ENCODE data around the gene SLC6A1. TPM values are rescaled to one million over a fixed set of nuclear protein-coding genes. Genes with fewer than 3 reads are reported as not detected.

SLC6A1 gene
- total RNA-seq, 3 donors from 2014 or later: 0.14 to 0.35 (median 0.20) TPM

- Histone ChIP-seq H3K4me1 (ENCODE audit: low read depth) (no peaks in the 10 kb centered on the region), H3K9me3 (no peaks in the 10 kb centered on the region), H3K4me3 (no peak overlapping the region), H3K36me3 (ENCODE audit: low read depth) (no peaks in the 10 kb centered on the region)
- DNase-seq (no peak), ATAC-seq (no peak)
- intact Hi-C loops (cut with DNase I, micrococcal nuclease): no loop called here
- TF ChIP-seq, protein P1, sequence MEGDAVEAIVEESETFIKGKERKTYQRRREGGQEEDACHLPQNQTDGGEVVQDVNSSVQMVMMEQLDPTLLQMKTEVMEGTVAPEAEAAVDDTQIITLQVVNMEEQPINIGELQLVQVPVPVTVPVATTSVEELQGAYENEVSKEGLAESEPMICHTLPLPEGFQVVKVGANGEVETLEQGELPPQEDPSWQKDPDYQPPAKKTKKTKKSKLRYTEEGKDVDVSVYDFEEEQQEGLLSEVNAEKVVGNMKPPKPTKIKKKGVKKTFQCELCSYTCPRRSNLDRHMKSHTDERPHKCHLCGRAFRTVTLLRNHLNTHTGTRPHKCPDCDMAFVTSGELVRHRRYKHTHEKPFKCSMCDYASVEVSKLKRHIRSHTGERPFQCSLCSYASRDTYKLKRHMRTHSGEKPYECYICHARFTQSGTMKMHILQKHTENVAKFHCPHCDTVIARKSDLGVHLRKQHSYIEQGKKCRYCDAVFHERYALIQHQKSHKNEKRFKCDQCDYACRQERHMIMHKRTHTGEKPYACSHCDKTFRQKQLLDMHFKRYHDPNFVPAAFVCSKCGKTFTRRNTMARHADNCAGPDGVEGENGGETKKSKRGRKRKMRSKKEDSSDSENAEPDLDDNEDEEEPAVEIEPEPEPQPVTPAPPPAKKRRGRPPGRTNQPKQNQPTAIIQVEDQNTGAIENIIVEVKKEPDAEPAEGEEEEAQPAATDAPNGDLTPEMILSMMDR (IDR thresholded peaks at IDR 0.05): no peak
Observed at GRCh38 chr3:10976770-10977169, 15.8 kb upstream of the SLC6A1 start.

GRCh38 chr3:10977892-10978510 lies 14.5 kb upstream of the SLC6A1 start:
- no peaks in the 10 kb centered on the region for H3K9me3 ChIP-seq
- TF ChIP-seq, protein P1 (IDR thresholded peaks at IDR 0.05): no peak
- intact Hi-C loops (cut with DNase I, micrococcal nuclease): no loop called here
- ATAC-seq (no peak), DNase-seq (no peak)
- H3K36me3 ChIP-seq (ENCODE audit: low read depth): no peaks in the 10 kb centered on the region
- no peak overlapping the region for H3K4me3 ChIP-seq
- H3K4me1 ChIP-seq (ENCODE audit: low read depth): no peaks in the 10 kb centered on the region

GRCh38 chr3:10978956-10979355 lies 13.6 kb upstream of the SLC6A1 start:
- intact Hi-C loops (cut with DNase I, micrococcal nuclease): no loop called here
- Histone ChIP-seq H3K4me1 (ENCODE audit: low read depth) (no peaks in the 10 kb centered on the region), H3K36me3 (ENCODE audit: low read depth) (no peaks in the 10 kb centered on the region), H3K4me3 (no peak overlapping the region), H3K9me3 (no peaks in the 10 kb centered on the region)
- TF ChIP-seq, protein P1 (IDR thresholded peaks at IDR 0.05): no peak
- no peak for ATAC-seq
- DNase-seq: no peak

GRCh38 chr3:10980312-10980711 lies 12.2 kb upstream of the SLC6A1 start:
- DNase-seq: no peak
- intact Hi-C loops (cut with DNase I, micrococcal nuclease): no loop called here
- Histone ChIP-seq H3K4me1 (ENCODE audit: low read depth) (no peaks in the 10 kb centered on the region), H3K9me3 (no peaks in the 10 kb centered on the region), H3K4me3 (no peak overlapping the region), H3K36me3 (ENCODE audit: low read depth) (no peaks in the 10 kb centered on the region)
- ATAC-seq: no peak
- TF ChIP-seq, protein P1 (IDR thresholded peaks at IDR 0.05): no peak

GRCh38 chr3:10981031-10981430 lies 11.5 kb upstream of the SLC6A1 start:
- no peaks in the 10 kb centered on the region for H3K9me3 ChIP-seq
- TF ChIP-seq, protein P1 (IDR thresholded peaks at IDR 0.05): no peak
- intact Hi-C loops (cut with DNase I, micrococcal nuclease): no loop called here
- H3K36me3 ChIP-seq (ENCODE audit: low read depth): no peaks in the 10 kb centered on the region
- H3K4me1 ChIP-seq (ENCODE audit: low read depth): no peaks in the 10 kb centered on the region
- ATAC-seq (no peak), DNase-seq (no peak)
- H3K4me3 ChIP-seq: no peak overlapping the region

DNA sequence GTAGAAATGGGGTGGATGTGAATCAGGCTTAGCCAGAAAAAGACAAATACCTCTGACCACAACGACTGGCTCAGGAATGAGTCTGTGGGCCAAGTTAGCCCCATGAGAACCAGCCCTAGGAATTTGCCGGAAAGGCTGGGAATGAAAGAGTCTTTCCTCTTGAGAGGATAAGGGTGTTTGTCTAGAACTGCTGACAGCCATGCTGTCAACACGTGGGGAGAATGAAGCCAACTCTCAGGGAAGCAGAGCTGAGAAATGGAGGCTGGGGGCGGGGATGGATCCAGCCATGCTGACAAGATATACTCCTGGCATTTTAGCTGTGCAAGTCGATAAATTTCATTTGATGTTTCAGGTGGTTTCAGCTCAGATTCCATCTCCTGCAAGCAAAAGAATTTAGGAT lies 10.6 kb upstream of the SLC6A1 start:
- H3K36me3 ChIP-seq (ENCODE audit: low read depth): no peaks in the 10 kb centered on the region
- H3K9me3 ChIP-seq: no peaks in the 10 kb centered on the region
- intact Hi-C loops (cut with DNase I, micrococcal nuclease): no loop called here
- H3K4me1 ChIP-seq (ENCODE audit: low read depth): no peaks in the 10 kb centered on the region
- H3K4me3 ChIP-seq: no peak overlapping the region
- TF ChIP-seq, protein P1 (IDR thresholded peaks at IDR 0.05): no peak
- DNase-seq (no peak), ATAC-seq (no peak)

Measured in mucosa of descending colon (tissue), 3 donors.